ENCODE results near the gene CCNI2.

CCNI2 gene

DNA sequence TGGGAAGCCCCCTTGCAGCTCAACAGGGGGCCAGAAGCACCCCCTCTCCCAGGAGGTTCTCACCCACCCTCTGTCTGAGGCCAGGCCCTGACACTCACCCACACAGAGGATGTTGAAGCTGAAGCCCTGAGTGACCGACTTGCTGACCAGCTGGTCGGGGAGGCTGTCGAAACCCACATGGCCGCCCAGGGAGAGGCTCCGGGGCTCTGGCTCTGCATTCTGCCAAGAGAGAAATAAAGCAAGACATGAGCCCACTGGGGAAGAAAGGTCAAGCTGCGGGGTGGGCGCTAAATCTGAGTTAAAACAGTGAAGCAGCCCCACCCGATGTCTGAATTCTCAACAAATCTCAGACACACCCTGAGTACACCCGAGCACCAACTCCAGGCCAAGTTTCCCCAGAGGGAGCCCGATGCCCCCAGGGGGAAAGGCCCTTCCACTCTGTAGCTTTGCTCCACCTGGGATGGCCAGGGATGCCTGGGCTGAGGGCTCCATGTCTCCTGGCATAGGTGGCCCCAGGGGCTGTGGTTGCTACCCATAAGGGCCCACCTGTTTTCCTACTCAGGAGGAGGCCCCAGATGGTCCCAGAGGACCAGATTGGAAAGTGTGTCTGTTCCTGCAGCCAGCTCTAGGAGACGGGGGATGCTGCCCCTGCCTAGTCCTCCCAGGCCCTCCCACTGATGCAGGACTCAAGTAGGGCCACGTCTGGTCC, 18.2 kb downstream of the CCNI2 start:
- DNase-seq (ENCODE audit: low read depth in 2 of 2), result no peak

DNA sequence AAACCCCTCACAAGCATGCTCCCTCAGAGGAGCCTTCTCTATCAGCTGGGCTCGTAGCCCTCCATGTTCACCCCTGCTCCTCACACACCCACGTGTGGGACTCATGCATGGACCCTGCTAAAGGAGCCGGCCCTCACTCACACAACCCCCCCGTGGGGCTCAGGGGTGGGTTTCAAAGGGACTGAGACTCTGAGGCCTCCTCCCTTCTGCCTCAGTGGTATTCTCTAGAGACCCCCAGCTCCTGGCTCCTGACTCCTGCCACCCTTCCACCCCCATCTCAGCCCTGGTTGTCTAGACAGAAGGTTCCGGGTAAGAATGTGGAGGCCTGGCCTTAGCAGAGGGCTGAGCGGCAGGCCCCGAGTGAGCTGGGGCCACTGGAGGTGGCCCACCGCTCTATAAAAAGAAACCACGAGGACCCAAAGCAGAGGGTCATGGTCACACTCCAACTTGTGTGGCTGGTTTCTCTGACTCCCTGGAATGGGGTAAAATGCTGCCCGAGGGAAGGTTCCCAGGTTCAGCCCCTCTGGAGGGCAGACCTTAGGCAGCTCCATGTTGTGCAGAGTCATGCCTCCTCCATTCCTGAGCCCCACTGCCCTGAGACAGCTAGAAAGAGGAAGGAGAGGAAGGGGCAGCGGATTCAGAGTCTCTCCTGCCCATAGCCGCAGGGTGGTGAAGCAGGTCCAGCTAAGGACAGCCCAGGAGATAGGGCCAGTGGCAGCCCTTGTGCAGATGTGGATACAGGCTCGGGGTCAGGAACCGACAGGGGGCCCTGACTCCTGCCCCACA, 19.0 kb downstream of the CCNI2 start:
- DNase-seq (ENCODE audit: low read depth in 2 of 2), result no peak

DNA sequence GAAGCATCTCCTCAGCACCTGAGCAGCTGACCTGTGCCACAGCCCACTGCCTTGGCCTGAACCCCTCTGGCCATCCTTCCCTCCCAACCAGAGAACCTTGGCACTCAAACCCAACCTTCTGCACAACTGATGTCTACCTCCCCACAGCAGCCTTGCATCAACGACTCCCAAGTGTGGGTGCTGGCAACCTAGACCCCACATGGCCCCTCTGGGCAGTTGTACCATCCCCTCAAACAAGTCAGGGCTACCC, 19.5 kb downstream of the CCNI2 start:
- no peak for DNase-seq (ENCODE audit: low read depth in 2 of 2)

DNA sequence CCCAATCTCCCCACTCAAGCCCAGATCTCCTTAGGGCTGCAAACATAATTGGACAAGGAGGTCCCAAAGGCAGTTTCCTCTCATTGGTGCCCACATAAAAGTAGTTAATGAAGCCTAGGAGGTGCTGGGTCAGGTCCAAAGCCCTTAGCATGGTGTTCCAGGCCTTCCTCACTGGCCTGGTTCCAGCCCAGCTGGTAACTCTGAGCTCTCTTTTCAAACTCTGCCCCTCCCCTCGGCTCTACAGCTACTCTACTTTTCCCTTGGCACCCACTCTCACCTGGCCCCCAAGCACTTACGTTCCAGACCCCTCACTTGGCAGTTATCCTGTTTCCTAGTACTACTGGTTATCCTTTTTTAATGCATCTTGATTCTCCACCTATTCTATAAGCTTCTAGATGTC, 19.9 kb downstream of the CCNI2 start:
- no peak for DNase-seq (ENCODE audit: low read depth in 2 of 2)

DNA sequence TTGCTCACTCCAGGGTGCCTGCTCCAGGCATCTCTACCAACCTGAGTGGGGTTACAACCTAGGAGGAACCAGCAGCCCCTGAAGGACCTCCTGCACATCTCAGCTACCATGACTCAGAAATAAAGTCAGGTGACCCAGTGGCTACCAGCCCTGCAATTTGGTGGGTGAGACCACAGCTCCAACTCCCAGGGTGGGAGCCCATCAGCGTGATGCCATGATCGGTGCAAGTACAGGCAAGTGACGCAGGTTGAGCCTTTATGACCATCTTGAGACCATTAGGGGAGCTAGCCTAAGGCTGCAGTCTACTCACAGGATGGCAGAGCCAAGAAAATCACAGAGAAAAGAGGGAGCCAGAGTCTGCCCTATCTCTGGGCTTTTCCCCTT, 21.3 kb downstream of the CCNI2 start:
- DNase-seq (ENCODE audit: low read depth in 2 of 2), result no peak

DNA sequence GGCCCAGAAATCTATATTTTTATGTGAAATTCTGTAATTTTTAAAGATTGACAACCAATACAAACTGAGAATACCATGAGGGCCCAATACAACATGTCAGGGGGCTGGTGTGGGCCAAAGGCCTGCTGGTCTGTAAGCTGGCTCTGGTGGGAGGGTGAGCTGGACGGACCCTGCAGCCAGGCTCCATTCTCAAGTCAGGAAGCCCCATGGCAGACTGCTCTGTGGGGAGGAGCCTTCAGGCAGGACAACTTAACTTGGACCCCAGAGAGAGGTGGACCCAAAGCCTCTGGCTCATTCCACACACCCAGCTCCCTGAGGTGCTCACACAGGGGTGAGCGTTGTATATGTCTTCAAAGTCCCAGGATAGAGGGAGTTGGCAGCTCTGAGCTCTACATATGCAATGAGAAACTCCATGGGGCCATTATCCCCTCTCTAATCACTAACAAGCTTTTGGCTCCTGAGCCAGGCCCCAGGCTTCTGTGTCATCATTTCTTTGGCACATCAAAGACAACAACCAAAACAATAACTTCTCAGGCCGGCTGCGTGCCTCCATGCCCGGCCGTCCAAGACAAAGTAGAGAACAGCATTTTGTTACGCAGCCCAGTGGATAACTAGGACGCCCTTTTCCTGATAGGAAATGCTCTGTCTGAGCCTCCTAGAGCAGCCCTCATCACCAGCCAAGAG, 23.4 kb downstream of the CCNI2 start:
- no peak for DNase-seq (ENCODE audit: low read depth in 2 of 2)

DNA sequence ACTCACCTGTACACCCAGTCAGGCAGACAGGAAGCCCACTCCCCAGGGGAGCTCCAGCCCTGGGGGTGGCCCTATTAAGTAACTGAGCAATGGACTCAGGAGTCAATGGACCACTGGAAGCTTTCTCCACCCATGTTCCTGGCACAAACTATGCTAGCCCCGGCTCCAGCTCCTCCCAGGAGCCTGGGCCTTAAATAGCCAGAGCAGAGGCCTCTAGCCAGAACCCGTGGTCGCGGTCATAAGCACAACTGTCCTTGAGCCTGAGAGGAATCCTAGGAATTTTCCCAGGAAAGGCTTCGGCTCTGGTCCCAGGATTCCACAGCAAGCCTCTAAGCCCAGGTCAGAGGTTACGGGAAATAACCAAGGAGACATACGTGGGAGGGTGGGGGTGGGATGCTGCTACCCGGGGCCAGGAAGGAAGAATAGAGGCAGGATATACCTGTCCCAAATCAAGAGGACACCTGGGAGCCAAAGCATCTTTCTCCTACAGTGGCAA, 24.3 kb downstream of the CCNI2 start:
- no peak for DNase-seq (ENCODE audit: low read depth in 2 of 2)

DNA sequence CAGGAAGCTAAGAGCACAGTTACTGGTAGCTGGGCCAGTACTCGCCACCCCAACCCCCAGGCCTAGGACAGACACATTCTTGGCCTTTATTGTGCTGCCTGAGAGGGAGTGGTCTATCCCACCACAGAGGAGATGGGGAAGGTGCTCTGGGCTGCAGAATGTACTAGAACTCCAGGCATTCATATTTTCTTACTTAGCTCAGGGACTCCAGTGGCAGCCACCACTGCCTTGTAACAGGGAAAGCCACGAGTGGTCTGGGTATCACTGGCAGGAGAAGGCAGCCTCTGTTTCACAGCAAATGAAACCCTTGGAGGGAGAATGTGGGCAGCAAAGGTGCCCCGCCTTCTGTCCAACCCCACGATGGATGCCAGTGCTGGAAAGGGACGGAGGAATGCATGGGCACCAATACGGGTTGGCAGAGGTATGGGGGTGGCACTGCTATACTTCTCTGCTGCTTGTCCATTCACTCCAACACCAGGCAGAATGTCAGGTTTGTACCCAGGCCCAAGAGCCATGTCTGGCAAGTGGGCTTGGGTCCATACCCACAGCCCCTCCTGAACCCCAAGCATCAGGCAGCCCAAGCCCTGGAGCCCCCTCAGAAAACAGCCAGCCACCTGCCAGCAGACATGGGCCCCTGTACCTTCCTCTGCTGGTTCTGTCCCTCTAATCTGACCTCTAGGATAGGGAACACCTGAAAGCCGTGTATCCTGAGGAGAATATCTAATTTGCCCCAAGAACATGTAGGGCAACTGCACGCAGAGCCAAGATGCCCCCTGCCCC, 25.3 kb downstream of the CCNI2 start:
- no peak for DNase-seq (ENCODE audit: low read depth in 2 of 2)

DNA sequence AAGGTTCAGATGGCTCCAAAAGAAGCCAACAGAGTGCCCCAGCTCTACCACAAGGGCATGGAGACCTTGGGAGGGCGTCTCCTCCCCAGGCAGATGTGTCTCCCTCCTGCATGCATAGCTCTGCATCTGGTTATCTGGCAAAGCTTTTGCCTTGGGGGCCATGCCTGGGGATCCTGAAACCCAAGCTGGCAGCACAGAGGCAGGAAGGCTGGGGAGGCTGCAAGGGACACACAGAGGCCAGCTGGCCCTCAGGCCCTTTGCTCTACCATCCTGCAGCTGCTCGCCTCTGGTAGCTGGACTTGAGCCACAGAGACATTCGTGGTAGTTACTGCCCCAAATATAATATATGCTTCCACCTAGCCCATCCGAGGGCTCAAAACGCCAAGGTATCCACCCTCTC, 25.9 kb downstream of the CCNI2 start:
- no peak for DNase-seq (ENCODE audit: low read depth in 2 of 2)

DNA sequence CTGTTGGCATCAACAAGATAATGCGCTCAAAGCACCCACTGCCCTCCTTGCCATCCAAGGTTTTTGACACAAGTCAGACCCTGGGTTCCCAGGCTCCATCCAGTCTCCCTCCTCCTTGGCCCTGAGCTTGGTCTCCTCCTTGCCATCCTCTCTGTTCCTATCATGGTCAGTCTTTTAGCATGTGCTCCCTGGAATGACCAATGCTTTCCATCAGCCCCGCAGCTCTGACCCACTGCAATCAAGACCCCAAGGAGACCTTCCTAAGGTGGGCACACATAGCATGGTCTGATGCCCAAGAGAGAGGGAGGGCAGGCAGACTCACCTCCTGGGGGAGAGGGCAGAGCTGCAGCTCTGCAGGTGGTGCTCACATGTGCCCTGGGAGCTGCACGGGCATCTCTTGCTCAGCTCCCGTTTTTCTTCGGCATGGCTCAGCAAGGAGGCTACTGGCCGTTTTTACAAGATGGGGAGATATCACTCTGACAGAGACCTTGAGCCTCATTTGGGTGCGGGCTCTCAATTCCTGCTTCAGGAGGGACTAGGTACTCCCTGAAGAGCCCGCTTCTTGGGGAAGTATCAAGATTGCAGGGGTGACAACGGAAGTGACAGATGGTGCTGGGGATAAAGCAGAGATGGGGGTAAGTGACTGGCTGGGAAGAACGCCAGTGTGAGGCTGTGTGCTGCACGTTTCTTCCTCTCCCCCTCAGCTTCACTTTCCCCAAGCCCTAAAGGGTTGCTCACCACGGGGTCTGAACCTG, 26.6 kb downstream of the CCNI2 start:
- DNase-seq (ENCODE audit: low read depth in 2 of 2), result no peak

DNA sequence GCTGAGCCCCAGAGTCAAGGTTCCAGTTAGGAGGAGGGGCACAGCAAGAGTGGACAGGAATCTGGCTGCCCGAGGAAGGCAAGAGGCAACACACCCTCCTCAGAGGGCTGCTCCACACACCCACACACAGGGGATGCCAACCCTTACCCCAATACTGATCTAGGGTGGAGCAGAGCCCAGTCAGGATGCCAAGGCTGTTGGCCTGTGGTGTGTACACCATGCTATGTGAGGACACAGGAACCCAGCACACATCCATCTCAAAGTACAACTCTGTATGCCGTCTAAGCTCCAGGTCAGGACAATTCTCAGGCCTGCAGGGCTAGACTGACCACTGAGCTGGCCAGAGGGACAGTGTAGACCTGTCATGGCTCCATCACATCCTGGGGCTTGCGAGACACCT, 27.2 kb downstream of the CCNI2 start:
- DNase-seq (ENCODE audit: low read depth in 2 of 2), result no peak

DNA sequence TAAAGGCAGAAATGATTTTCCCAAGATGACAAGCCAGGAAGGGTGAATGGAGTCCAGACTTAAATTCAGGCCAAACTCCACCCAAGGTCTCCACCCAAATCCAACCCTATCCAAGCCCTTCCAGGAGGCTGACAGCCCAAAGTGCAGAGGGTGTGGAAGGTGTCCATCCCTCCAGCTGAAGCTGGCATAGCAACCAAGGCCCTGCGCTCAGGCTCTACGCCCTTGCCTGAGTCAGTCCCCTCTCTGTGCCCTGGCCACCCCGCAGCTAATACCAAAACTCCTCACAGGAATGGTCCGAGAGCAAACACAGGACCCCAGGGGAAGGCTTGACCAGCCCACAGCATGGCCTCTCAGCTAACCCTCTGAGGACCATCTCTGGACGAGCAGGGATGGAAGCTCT, 27.7 kb downstream of the CCNI2 start:
- no peak for DNase-seq (ENCODE audit: low read depth in 2 of 2)

DNA sequence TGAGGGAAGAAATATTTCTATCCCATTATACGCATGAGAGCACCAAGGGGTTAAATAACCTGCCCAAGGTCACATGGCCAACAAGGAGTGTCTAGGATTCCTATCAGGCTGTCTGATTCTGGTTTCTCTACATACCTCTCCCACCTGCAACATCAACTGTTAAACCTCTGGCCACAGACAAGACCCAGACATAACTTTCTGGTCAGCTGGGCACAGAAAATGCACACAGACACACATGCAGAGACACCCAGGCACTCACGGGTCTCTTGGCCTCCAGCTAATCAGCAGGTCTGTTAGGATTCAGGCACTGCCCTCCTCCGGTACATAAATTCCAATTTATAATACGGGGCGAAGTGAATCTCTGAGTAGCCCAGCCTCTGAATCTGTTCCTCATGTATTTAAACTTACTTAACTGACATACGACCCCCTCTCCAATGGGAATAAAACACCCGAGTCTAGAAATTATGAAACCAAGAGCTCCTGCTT, 28.3 kb downstream of the CCNI2 start:
- DNase-seq (ENCODE audit: low read depth in 2 of 2), result no peak

DNA sequence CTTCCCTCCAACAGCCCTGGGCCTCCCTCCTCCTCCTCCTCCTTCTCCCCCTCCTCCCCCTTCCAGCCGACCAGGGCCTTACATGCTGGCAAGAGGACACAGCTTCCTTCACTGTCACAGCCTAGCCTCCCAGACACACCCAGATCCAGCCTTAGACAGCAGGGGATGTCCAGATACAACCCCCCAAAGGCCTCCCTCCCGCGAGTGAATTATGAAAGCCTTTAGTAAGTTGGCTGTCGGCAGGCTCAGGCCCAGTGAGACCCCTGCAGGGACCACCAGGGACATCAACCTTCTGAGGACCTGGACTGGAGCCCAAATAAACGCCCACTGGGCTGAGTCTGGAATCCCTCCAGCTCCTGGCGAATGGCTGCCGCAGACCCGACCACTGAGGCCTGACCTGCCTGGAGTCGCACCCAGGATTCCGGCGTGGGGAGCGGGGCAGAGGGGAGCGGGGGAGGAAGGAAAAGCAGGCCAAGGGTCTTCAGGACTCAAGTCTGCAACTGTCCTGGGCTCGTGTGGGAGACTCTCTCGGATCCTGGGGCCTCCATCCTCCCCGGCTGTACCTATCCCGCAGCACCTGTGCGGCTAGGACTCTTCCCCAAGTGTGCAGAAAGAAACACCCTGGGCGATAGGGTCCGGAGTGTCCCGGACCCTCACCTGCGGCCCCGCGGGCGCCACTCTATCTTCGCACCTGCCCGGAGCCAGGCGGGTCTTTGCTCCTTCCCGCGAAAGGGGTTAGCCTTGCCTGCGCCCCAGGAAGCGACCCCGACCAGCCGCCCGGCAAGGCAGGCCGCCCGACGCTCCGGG, 29.1 kb downstream of the CCNI2 start:
- DNase-seq (ENCODE audit: low read depth in 2 of 2), result no peak

DNA sequence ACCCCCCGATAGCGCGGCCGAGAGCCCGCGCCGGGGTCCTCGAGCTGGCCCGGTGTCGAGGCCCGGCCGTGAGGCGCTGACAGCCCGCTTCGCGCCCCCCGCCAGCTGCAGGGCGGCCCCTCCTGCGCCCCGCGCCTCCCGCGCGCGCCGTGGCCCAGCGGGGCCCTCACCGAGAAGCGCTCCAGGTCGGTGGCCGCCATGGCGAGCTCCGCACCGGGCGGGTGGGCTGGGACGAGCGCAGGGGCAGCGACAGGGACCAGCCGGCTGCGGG, 29.6 kb downstream of the CCNI2 start:
- DNase-seq (ENCODE audit: low read depth in 2 of 2), result no peak

DNA sequence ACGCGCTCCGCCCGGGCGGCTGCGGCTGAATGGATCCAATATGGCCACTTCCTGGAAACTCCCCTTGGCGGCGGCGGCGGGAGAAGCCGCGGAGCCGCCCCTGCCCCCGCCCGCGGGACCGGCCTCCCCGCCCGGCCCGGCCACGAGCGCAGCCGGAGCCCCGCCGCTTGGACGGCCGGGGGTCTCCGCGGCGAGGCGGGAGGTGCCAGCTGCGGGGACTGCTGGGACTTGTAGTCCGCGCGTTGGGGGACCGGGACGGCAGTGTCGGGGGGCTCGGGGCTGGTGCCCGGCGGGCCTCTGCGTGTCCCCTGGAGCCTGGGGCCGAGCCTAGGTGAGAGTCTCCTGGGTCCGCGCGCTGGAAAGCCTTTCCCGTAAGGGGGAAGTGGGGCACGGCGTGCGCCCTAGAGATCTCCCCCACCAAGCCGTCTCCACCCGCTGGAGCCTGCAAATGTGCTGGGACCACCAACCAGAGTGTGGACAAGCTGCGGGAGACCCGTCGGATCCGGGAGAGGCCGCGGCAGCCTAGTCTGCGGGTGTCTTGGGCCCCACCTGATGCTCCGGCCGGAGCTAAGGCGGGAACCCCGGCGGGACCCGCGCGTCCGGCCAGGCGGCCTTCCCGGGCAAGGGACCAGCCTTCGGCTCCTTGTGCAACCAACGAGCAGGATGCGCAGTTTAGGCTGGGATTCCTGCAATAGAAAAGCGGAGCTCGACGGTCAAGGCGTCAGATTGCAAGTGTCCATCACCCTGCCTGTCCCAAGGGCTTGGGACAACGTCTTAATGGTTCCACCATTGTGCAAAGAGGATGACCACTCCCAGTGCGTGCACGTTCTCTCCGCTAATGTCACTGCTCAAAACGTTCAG, 30.2 kb downstream of the CCNI2 start, which contains the start of gene SEPTIN8:
SEPTIN8 (minus strand) TSS at position 31 of the 861 bp plus-strand sequence. CDS start 102 bp downstream, outside the sequence.
- peak in 1 of 2 donors; percentile 10 for DNase-seq (ENCODE audit: low read depth in 2 of 2)

DNA sequence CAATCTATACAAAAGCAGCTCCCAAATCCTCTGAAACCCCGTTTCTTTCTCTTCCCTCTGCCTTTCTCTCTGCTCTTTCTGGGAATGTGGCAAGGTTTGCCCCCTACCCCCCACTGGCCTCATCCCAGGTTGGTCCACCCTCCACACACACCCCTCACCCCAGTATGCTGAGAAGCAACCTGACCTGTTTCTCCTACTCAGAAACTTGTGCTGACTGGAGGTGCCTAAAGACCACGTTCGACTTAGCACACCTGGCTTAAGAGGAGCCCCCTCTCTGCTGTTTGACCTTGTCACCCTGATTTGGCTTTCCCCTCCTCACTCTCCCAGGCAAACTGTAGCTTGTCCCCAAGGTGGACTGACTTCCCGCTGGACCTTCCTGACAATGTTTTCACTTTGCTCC, 30.9 kb downstream of the CCNI2 start:
- no peak for DNase-seq (ENCODE audit: low read depth in 2 of 2)

DNA sequence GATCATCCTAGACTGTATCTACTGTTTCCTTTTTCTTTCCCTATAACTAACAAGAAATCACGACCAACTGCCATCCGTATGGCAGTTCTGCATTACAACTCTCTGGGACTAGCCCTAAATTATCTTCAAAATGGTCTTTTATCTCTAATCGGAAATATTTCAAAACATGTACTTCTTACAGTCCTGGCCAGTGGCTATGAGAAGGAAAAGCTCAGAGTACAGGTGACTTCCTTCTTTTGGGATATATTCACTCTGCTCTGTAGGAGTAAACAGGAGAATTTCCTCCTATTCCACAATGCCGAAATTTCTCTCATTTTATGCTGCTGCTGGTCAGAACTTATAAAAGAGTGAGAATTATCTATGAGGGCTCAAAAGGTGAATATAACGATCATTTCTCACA, 31.6 kb downstream of the CCNI2 start:
- no peak for DNase-seq (ENCODE audit: low read depth in 2 of 2)

DNA sequence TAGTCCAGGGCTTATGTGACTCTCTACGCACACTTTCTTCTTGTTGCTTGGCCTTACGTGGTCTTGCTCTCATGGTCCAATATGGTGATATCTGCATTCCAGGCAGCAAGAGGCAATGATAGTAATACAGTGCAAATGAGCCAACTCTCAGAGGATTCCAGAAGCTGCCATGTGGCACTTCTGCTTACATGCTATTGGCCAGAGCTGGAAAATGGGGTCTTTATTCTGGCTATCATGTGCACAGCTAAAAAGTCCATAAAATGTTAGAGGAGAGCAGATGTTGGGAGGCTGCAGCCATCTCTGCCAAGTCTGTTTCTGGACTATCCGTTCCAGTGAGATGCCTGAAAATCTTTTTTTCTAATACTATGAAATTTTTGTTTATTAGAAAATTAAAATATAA, 32.7 kb downstream of the CCNI2 start:
- DNase-seq (ENCODE audit: low read depth in 2 of 2), result no peak

DNA sequence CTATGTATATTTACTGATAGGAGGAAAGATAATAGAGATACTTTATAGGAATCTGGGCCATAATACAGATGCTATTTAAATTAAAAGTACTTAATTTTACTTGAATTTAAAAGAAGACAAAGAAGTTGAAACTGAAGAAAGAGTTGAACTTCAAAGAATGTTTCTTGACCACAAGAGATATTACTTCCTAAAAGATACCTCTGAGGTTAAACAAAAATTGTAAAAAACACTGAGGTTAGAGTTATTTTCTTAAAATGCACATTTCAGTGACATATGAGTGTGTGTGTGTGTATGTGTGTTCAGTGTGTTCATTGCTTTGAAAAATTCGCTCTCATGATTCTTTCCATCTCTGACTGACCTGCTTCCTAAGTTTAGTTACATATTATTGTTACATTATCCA, 33.4 kb downstream of the CCNI2 start:
- no peak for DNase-seq (ENCODE audit: low read depth in 2 of 2)
